IPS-15b (cell line): ENCODE measurements around the gene SNRPD3.

Source experiments
- H3K27me3 ChIP-seq: one replicate; pipeline ENCODE4 v1.6.1; 2013; ENCODE audit warnings: low read length; ENCODE audit not compliant: control insufficient read depth, insufficient read depth
- H3K36me3 ChIP-seq: one replicate; pipeline ENCODE4 v1.6.1; 2013; ENCODE audit warnings: low read length; ENCODE audit not compliant: control insufficient read depth, insufficient read depth
- H3K4me1 ChIP-seq: one replicate; pipeline ENCODE4 v1.6.1; 2013; ENCODE audit warnings: mild to moderate bottlenecking, low read length; ENCODE audit not compliant: control insufficient read depth, insufficient read depth
- H3K4me3 ChIP-seq: one replicate; pipeline ENCODE4 v1.5.1; 2013; ENCODE audit warnings: low read depth, low read length
- H3K9ac ChIP-seq: one replicate; pipeline ENCODE4 v1.6.1; 2013; ENCODE audit warnings: low read depth, mild to moderate bottlenecking, low read length
- H3K9me3 ChIP-seq: one replicate; pipeline ENCODE4 v1.6.1; 2013; ENCODE audit warnings: mild to moderate bottlenecking, low read length; ENCODE audit not compliant: control insufficient read depth, insufficient read depth

SNRPD3 gene

DNA sequence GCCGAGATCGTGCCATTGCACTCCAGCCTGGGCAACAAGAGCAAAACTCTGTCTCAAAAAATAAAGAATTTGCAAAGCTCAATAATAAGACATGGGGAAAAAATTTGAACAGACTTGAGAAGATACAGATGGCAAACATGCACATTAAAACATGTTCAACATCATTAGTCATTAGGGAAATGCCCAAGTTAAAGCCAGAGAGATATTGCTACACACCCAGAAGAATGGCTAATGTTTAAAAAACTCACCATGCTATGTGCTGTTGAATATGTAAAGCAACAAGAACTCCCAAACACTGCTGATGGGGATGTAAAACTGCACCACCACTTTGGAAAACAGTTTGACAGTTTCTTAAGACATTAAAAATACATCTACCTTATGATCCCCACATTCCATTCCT, 24.5 kb downstream of the SNRPD3 start:
- H3K36me3 ChIP-seq = no peaks in the 10 kb centered on the region
- H3K27me3 ChIP-seq = no peaks in the 10 kb centered on the region
- H3K9ac ChIP-seq = no peak overlapping the region
- H3K4me3 ChIP-seq = no peak overlapping the region
- H3K9me3 ChIP-seq = no peaks in the 10 kb centered on the region
- no peaks in the 10 kb centered on the region for H3K4me1 ChIP-seq

DNA sequence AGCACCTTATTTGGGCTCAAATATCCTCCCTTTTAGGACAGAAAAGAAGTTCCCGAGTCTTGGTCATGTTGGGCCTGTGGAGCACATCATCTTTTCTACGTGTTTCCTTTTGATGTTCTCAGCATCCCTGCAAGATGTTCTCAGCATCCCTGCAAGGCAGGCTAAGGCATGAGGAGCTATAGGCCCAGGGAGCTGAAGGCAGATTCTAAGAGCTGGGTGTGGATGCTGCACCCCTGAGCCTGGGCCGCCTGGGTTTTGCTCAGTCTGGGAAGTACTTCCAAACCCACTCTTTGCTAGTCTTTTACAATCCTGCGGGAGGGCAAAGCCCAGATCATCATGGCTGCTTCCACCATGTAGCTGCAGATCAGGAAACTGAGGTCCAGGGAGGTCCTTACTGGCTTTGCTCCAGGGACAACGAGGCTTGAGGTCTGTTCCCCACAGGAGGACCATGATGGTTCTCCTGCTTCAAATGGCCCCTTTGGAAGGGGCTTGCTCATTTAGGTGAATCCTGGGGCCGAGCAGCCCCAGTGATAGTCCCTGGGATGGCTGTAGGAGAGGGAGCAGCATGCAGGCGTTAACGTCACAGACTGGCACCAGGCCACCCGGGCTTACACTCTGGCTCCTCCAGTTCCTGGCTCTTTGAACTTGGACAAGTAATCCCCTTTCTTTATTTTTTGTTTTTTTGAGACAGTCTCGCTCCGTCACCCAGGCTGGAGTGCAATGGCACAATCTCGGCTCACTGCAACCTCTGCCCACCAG, 26.4 kb downstream of the SNRPD3 start:
- Histone ChIP-seq H3K9me3 (no peaks in the 10 kb centered on the region), H3K36me3 (peaks cover 7% of the 10 kb centered on the region), H3K27me3 (no peaks in the 10 kb centered on the region), H3K4me1 (no peaks in the 10 kb centered on the region), H3K9ac (no peak overlapping the region), H3K4me3 (no peak overlapping the region)

DNA sequence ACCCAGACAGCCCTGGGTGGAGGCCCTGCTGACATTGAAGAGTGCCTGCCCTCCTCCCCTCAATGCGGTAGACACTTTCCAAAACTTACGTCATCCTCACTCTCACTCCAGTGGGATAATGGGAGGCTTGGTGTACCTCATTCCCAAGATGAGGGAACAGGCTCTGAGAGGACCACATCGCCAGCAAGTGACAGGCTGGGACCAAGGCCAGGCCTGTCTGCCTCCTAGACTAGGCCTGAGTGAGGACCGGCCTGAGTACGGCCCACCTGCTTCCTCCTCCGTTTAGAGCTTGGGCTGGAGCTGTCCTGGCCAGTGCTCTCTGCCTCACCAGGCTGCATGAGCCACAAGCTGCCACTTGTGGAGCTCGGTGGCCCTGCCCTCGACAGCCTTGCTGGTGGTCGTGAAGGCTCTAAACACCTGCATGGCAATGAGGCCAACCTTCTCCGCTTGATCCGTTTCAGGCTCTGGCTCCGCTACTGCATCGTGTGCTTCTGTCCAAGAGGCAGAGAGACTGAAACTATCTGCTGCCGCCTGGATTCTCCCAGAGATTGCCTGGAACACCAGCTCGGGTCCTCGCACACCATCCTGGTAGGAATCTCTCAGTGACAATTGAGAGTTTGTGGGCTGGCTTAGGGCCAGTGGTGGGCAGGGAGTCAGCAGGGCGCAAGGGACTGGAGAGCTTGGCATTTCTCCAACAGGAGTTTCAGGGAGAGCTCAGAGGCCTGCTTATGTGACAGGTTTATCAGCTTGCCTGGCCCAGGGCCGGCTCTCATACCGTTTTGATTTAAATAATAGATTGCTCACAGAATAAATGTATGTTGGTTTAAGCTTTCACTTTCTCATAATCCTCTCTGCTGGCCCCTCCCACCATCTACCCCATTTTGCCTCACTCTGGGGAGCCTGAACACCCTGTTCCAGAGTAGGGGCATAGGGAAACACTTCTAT, 27.7 kb downstream of the SNRPD3 start:
- Histone ChIP-seq H3K27me3 (no peaks in the 10 kb centered on the region), H3K9me3 (no peaks in the 10 kb centered on the region), H3K9ac (no peak overlapping the region), H3K4me3 (no peak overlapping the region), H3K36me3 (peaks cover 10% of the 10 kb centered on the region), H3K4me1 (no peaks in the 10 kb centered on the region)

DNA sequence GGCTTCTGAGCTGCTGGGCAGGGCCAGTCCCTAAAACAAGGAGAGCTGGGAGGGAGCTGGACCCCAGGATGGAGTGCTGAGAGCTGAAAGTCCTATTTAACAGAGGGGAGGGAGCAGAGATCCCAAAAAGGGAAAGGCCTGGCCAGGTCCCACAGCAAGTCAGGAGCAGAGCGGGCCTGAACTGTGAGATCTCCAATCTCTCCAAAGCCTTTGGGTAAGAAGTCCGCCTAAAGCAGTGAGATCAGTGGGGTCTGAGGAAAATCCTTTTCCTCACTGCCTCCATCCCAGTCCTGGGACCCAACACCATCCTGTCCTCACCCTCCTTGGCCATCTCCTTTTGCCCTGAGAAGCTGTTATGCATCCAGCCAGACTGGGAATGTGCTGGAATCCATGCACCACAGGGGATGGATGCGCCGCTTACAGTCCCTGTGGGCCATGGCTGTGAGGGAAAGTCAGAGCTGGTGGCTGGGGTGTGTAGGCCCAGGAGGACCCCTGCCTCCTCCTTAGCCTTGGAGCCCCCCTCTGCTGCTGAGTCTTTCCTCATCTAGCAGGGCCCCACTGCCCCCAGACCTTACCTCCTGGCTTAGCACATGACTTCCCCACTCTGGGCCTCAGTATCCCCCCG, 28.5 kb downstream of the SNRPD3 start:
- Histone ChIP-seq H3K36me3 (peaks cover 12% of the 10 kb centered on the region), H3K4me1 (no peaks in the 10 kb centered on the region), H3K4me3 (no peak overlapping the region), H3K9ac (no peak overlapping the region), H3K9me3 (no peaks in the 10 kb centered on the region), H3K27me3 (no peaks in the 10 kb centered on the region)

DNA sequence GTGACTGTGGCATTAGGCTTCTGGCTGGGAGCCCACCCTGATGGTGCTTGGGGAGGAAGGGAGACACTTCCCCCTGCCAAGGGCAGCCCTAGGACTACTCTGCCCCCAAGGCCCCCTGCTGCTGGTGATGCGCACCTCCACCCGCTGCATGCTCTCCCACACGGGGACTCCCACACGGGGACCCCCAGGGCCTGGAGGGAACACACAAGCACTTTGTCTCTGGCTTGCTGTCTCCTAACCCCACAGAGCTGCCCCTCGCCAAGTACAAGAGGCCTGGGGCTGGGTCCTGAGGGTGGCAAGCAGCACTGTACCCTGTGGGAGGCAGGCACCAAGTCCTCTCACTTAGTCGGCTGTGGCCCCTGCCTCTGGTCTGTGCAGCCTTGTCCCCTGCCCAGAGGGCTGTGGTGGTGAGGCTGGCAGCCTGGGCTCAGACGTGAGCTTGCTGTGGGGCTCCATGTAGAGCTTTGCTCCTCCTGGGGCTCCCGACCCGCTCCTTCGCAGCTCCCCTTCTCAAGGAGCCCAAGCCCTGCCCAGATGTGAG, 29.1 kb downstream of the SNRPD3 start:
- peaks cover 12% of the 10 kb centered on the region for H3K36me3 ChIP-seq
- H3K4me3 ChIP-seq = no peak overlapping the region
- H3K4me1 ChIP-seq = no peaks in the 10 kb centered on the region
- H3K27me3 ChIP-seq = no peaks in the 10 kb centered on the region
- no peaks in the 10 kb centered on the region for H3K9me3 ChIP-seq
- H3K9ac ChIP-seq = no peak overlapping the region

DNA sequence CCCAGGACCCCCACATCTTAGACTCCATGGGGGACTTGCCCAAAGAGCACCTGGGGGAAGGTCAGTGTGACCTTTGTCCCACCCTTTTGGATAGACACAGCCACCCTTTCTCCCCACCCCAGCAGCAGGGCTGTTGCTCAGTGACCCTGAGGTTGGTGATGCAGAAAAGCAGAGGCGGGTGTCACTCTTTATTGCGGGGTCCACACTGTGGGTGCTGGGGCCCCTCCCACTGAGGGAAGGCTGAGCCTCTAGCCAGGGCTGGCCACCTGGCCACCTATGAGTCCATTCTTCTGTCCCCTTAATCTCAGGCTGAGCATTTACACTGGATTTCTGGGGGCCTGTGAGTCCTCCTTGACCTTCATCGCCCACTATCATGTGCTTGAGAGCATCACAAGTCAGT, 29.7 kb downstream of the SNRPD3 start:
- H3K4me1 ChIP-seq = no peaks in the 10 kb centered on the region
- peaks cover 12% of the 10 kb centered on the region for H3K36me3 ChIP-seq
- no peak overlapping the region for H3K4me3 ChIP-seq
- H3K27me3 ChIP-seq = no peaks in the 10 kb centered on the region
- no peaks in the 10 kb centered on the region for H3K9me3 ChIP-seq
- no peak overlapping the region for H3K9ac ChIP-seq

DNA sequence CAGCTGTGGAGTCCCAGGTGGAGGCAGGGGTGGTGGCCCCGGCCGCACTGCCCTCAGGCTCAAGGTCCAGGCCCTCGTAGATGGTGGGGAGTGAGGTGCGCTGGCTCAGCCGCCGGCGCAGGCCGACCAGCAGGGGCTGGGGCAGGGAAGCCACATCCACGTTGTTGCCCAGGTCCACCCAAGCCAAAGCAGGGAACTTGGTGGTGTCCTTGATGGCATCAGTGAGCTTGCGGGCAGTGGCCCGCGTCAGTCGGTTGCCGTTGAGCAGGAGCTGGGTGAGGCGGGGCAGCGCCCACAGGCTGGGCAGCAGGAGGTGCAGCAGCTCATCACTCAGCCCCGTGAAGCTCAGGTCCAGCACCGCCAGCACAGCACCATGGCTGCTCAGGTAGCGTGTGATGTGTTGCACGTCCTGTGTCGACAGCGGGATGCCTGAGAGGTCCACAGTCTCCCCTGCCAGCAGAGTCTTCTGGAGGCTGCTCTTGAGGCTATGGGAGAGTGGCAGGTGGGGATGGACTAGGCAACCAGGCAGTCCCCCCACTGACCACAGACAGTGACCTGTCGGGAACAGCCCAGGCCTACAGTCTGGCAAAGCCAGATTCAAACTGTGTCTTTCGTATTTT, 30.2 kb downstream of the SNRPD3 start:
- Histone ChIP-seq H3K27me3 (no peaks in the 10 kb centered on the region), H3K4me3 (no peak overlapping the region), H3K36me3 (peaks cover 12% of the 10 kb centered on the region), H3K9me3 (no peaks in the 10 kb centered on the region), H3K4me1 (no peaks in the 10 kb centered on the region), H3K9ac (no peak overlapping the region)

DNA sequence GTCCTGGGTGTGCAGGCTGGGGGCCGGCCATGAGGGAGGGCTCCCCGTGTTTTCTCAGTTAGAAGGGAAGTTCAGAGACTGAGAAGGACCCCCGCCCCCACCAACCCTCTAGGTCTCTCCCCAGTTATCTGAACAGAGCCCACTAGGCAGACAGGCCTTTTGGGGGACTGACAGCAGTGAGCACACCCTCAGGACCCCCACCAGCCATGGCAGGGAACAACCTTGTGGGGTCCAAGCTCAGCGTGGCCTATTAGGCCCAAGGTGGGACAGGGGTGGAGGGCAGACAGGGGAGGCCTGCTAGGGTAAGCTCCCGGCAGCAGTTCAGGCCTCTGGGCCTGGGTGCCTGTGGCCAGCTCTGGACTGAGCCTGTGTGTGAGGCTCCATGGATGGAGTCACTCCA, 31.5 kb downstream of the SNRPD3 start:
- Histone ChIP-seq H3K4me3 (no peak overlapping the region), H3K27me3 (no peaks in the 10 kb centered on the region), H3K36me3 (peaks cover 12% of the 10 kb centered on the region), H3K9me3 (no peaks in the 10 kb centered on the region), H3K9ac (no peak overlapping the region), H3K4me1 (no peaks in the 10 kb centered on the region)

DNA sequence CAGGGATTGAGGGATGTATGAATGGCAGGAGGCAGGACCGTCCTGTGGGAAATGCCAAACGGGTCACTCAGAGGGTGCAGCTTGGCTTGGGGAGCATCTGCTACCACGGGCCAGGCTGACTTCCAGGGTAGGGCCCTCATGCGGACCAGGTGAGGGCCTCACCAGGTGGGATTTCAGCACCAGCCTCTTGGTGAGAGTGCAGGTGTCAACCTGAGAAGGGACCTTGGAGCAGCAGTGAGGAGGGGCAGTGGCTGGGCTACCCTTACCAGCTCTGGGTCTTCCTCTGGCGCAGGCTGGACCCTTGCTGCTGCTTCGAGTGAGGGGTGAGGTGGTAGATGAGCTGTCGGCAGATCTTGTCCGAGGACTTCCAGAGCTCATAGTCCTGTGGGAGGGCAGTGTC, 32.1 kb downstream of the SNRPD3 start:
- Histone ChIP-seq H3K27me3 (no peaks in the 10 kb centered on the region), H3K4me1 (no peaks in the 10 kb centered on the region), H3K9me3 (no peaks in the 10 kb centered on the region), H3K9ac (no peak overlapping the region), H3K36me3 (peaks cover 12% of the 10 kb centered on the region), H3K4me3 (no peak overlapping the region)

DNA sequence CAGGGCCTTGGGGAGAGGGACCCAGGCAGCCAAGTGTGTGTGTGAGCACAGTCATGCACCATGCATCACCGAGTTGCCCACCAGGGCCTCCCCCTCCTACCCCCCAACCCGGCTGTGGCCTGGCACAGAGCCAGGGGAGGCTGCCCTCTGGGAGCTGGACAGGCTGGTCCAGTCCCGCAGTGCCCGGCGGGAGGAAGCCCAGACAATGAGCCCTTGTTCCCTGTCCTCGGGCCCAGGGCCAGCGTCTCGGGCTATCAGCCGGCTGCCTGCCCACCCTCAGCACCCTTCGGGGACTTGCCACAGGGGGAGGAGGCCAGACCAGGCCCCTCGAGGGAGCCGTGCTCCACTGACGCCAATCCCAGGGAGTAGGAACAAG, 32.6 kb downstream of the SNRPD3 start:
- no peak overlapping the region for H3K9ac ChIP-seq

DNA sequence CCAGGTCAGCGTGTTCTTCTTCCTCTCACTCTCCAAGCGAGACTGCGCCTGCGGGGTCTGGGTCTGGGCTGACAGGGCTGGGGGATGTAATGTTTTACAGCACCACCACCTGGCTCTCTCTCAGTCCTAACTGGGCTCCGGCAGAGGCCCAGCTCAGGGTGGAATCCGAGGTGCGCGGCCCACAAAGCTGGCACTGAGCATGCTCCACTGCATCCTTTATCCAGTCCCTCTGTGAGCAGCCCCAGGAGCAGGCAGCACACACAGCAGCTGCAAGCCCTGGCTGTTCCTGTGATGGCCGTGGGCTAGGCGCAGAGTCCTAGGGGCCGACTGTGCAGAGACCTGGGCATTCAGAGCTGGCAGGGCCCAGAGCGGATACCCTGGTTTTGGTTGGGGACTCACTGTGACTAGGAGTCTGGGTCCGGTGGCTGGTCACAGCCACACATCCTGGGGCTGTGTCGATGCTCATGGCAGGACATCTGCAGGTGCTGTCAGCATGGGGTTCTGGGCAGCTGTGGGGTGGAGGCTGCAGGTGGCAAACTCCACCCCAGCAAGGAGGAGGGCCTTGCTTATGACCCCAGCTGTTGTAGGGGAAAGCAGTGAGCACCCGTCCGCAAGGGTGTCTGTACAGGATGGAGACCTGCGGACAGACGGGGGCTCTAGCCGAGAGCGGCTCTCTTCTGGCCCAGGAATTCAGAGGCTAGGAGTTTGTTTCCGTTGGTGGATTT, 33.1 kb downstream of the SNRPD3 start:
- Histone ChIP-seq H3K36me3 (peaks cover 12% of the 10 kb centered on the region), H3K27me3 (no peaks in the 10 kb centered on the region), H3K4me1 (no peaks in the 10 kb centered on the region), H3K9me3 (no peaks in the 10 kb centered on the region), H3K9ac (no peak overlapping the region), H3K4me3 (no peak overlapping the region)

More for the DNA sequence above, 32.6 kb downstream of the SNRPD3 start:
- H3K4me1 ChIP-seq = no peaks in the 10 kb centered on the region
- H3K27me3 ChIP-seq = no peaks in the 10 kb centered on the region
- no peaks in the 10 kb centered on the region for H3K9me3 ChIP-seq
- H3K4me3 ChIP-seq = no peak overlapping the region
- peaks cover 12% of the 10 kb centered on the region for H3K36me3 ChIP-seq
